MM.1S (cell line): ENCODE data around the gene PCDHA7.
"Not testable (repeated sequence)": the region's sequence is repeated elsewhere in the genome, so short reads cannot be mapped to it uniquely, and the experiment has no call there.

Experiments
- DNase-seq: peaks from one replicate; pipeline ENCODE4 v3.0.0-alpha.2; 2015
- H2AFZ ChIP-seq: fragments of 300-600 bp; sonication (generic); 2 replicates; pipeline ENCODE4 v1.6.0; 2016; ENCODE audit warnings: antibody characterized with exemption, low read length
- H3F3A ChIP-seq: fragments of 300-600 bp; sonication (generic); 2 replicates; pipeline ENCODE4 v1.6.1; 2016; ENCODE audit warnings: mild to moderate bottlenecking, antibody characterized with exemption, low read length, moderate library complexity, mixed read lengths; ENCODE audit not compliant: insufficient read depth
- H3K27ac ChIP-seq: fragments of 300-600 bp; sonication (generic); 2 replicates; pipeline ENCODE4 v1.5.1; 2016; ENCODE audit warnings: mild to moderate bottlenecking, low read length
- H3K27me3 ChIP-seq: fragments of 300-600 bp; sonication (generic); replicated peaks from 2 replicates; pipeline ENCODE4 v1.6.0; 2016; ENCODE audit warnings: low read length; ENCODE audit not compliant: insufficient read depth
- H3K36me3 ChIP-seq: fragments of 300-600 bp; sonication (generic); replicated peaks from 2 replicates; pipeline ENCODE4 v1.6.1; 2016; ENCODE audit warnings: mild to moderate bottlenecking, low read length, mixed read lengths; ENCODE audit not compliant: insufficient read depth
- H3K4me1 ChIP-seq: fragments of 300-600 bp; sonication (generic); 2 replicates; pipeline ENCODE4 v1.6.1; 2016; ENCODE audit warnings: low read length, mixed read lengths
- H3K4me2 ChIP-seq: fragments of 300-600 bp; sonication (generic); 2 replicates; pipeline ENCODE4 v1.6.0; 2016; ENCODE audit warnings: low read depth, low read length
- H3K4me3 ChIP-seq: fragments of 300-600 bp; sonication (generic); 2 replicates; pipeline ENCODE4 v1.5.1; 2016; ENCODE audit warnings: low read length, mixed read lengths
- H3K79me2 ChIP-seq: fragments of 300-600 bp; sonication (generic); 2 replicates; pipeline ENCODE4 v1.6.1; 2016; ENCODE audit warnings: mixed run types, low read length, mixed read lengths
- H3K9ac ChIP-seq: fragments of 300-600 bp; sonication (generic); 2 replicates; pipeline ENCODE4 v1.6.1; 2016; ENCODE audit warnings: low read length, mixed read lengths
- H3K9me2 ChIP-seq: fragments of 300-600 bp; sonication (generic); replicated peaks from 2 replicates; pipeline ENCODE4 v1.6.1; 2016; ENCODE audit warnings: mild to moderate bottlenecking, low read length, mixed read lengths; ENCODE audit not compliant: insufficient read depth
- H3K9me3 ChIP-seq: fragments of 300-600 bp; sonication (generic); replicated peaks from 2 replicates; pipeline ENCODE4 v1.6.1; 2016; ENCODE audit warnings: mild to moderate bottlenecking, low read length, mixed read lengths; ENCODE audit not compliant: insufficient read depth
- H4K20me1 ChIP-seq: fragments of 300-600 bp; sonication (generic); 2 replicates; pipeline ENCODE4 v1.6.1; 2016; ENCODE audit warnings: mild to moderate bottlenecking, low read length, moderate library complexity, mixed read lengths; ENCODE audit not compliant: insufficient read depth
- EZH2 ChIP-seq: fragments of 300-600 bp; sonication (generic); optimal IDR thresholded peaks from 2 replicates; pipeline ENCODE3; 2017; ENCODE audit warnings: low read depth, mild to moderate bottlenecking, antibody characterized with exemption, low read length, mixed read lengths
- EZH2phosphoT487 ChIP-seq: fragments of 300-600 bp; sonication (generic); IDR thresholded peaks from 2 replicates; pipeline ENCODE4 v1.6.1; 2018; ENCODE audit warnings: antibody characterized with exemption, low read length
- TF ChIP-seq, protein P1 (sequence below): fragments of 300-600 bp; sonication (generic); IDR thresholded peaks from 2 replicates; pipeline ENCODE4 v1.5.1; 2016; ENCODE audit warnings: antibody characterized with exemption, low read length, mixed read lengths

The PCDHA7 gene

DNA sequence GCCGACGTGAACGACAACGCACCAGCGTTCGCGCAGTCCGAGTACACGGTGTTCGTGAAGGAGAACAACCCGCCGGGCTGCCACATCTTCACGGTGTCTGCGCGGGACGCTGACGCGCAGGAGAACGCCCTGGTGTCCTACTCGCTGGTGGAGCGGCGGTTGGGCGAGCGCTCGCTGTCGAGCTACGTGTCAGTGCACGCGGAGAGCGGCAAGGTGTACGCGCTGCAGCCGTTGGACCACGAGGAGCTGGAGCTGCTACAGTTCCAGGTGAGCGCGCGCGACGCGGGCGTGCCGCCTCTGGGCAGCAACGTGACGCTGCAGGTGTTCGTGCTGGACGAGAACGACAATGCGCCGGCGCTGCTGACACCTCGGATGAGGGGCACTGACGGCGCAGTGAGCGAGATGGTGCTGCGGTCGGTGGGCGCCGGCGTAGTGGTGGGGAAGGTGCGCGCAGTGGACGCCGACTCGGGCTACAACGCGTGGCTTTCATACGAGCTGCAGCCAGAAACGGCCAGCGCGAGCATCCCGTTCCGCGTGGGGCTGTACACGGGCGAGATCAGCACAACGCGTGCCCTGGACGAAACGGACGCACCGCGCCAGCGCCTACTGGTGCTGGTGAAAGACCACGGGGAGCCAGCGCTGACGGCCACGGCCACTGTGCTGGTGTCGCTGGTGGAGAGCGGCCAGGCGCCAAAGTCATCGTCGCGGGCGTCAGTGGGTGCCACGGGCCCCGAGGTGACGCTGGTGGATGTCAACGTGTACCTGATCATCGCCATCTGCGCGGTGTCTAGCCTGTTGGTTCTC lies 16.0 kb downstream of the PCDHA7 start:
- not testable (repeated sequence) for H3K9me3 ChIP-seq, H3K27me3 ChIP-seq, H2AFZ ChIP-seq, H3K4me2 ChIP-seq, H3K9ac ChIP-seq, H3K36me3 ChIP-seq, H3K79me2 ChIP-seq, H3K27ac ChIP-seq, DNase-seq, H3K4me1 ChIP-seq, H4K20me1 ChIP-seq, H3K4me3 ChIP-seq, H3F3A ChIP-seq, H3K9me2 ChIP-seq

DNA sequence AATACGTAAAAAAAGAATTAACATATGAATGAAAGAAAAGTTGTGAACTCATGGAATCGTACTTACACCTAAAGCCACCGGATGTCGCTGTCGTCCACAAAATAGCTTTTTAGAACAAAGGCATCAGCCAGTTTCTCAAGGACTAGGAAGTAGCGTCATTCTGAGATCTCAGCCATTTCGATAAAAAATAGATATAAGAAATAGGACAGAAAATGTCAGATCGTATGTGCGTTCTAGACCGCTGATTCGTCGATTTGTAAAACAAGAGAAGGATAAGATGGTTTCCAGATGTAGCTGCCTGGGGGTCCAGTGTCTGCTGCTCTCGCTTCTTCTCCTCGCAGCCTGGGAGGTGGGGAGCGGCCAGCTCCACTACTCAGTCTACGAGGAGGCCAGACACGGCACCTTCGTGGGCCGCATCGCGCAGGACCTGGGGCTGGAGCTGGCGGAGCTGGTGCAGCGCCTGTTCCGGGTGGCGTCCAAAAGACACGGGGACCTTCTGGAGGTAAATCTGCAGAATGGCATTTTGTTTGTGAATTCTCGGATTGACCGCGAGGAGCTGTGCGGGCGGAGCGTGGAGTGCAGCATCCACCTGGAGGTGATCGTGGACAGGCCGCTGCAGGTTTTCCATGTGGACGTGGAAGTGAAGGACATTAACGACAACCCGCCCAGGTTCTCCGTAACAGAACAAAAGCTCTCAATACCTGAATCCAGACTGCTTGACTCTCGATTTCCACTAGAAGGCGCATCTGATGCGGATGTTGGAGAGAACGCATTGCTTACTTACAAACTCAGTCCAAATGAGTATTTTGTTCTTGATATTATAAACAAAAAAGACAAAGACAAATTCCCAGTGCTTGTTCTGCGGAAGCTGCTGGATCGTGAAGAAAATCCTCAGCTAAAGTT lies 22.0 kb downstream of the PCDHA7 start, which contains the start of gene PCDHA10:
Gene PCDHA10 (plus strand): TSS at position 126 of the 903 bp plus-strand sequence. CDS start 152 bp downstream, at position 278.
- no peak within 1 kb of the TSS for H3K9ac ChIP-seq
- no peaks in the 10 kb centered on the region for H4K20me1 ChIP-seq
- TF ChIP-seq, protein P1, sequence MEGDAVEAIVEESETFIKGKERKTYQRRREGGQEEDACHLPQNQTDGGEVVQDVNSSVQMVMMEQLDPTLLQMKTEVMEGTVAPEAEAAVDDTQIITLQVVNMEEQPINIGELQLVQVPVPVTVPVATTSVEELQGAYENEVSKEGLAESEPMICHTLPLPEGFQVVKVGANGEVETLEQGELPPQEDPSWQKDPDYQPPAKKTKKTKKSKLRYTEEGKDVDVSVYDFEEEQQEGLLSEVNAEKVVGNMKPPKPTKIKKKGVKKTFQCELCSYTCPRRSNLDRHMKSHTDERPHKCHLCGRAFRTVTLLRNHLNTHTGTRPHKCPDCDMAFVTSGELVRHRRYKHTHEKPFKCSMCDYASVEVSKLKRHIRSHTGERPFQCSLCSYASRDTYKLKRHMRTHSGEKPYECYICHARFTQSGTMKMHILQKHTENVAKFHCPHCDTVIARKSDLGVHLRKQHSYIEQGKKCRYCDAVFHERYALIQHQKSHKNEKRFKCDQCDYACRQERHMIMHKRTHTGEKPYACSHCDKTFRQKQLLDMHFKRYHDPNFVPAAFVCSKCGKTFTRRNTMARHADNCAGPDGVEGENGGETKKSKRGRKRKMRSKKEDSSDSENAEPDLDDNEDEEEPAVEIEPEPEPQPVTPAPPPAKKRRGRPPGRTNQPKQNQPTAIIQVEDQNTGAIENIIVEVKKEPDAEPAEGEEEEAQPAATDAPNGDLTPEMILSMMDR: peak; percentile 10; the same call in 1 of the 2 replicates
- TF ChIP-seq EZH2 (no peak), EZH2phosphoT487 (no peak)
- no peak for DNase-seq
- H3F3A ChIP-seq: no peaks in the 10 kb centered on the region
- H3K4me3 ChIP-seq: no peak within 1 kb of the TSS
- no peak within 1 kb of the TSS for H3K27ac ChIP-seq
- H3K27me3 ChIP-seq: no peaks in the 10 kb centered on the region
- no peaks in the 10 kb centered on the region for H3K79me2 ChIP-seq
- no peaks in the 10 kb centered on the region for H3K36me3 ChIP-seq
- H3K9me2 ChIP-seq: no peaks in the 10 kb centered on the region
- no peak within 1 kb of the TSS for H2AFZ ChIP-seq
- H3K4me1 ChIP-seq: no peaks in the 10 kb centered on the region
- H3K9me3 ChIP-seq: no peaks in the 10 kb centered on the region
- H3K4me2 ChIP-seq: no peak within 1 kb of the TSS

DNA sequence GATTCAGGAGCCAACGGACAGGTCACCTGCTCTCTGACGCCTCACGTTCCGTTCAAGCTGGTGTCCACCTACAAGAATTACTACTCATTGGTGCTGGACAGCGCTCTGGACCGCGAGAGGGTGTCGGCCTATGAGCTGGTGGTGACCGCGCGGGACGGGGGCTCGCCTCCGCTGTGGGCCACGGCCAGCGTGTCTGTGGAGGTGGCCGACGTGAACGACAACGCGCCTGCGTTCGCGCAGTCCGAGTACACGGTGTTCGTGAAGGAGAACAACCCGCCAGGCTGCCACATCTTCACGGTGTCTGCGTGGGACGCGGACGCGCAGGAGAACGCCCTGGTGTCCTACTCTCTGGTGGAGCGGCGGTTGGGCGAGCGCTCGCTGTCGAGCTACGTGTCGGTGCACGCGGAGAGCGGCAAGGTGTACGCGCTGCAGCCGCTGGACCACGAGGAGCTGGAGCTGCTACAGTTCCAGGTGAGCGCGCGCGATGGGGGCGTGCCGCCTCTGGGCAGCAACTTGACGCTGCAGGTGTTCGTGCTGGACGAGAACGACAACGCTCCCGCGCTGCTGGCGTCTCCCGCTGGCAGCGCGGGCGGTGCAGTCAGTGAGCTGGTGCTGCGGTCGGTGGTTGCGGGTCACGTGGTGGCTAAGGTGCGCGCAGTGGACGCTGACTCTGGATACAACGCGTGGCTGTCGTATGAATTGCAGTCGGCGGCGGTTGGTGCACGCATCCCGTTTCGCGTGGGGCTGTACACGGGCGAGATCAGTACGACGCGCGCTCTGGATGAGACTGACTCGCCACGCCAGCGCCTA lies 23.3 kb downstream of the PCDHA7 start:
- Histone ChIP-seq H3K9me3 (no peaks in the 10 kb centered on the region), H4K20me1 (no peaks in the 10 kb centered on the region), H3K4me1 (no peaks in the 10 kb centered on the region), H3F3A (no peaks in the 10 kb centered on the region), H3K9me2 (no peaks in the 10 kb centered on the region), H3K36me3 (no peaks in the 10 kb centered on the region), H3K4me3 (no peak overlapping the region), H3K79me2 (no peaks in the 10 kb centered on the region), H3K27me3 (no peaks in the 10 kb centered on the region), H3K27ac (no peak overlapping the region), H3K4me2 (no peak overlapping the region), H3K9ac (no peak overlapping the region), H2AFZ (no peak overlapping the region)
- DNase-seq: no peak
- no peak for TF ChIP-seq EZH2
- TF ChIP-seq, protein P1: no peak
